ENCODE results near the gene TAT. TPM values are rescaled to one million over a fixed set of nuclear protein-coding genes. Genes with fewer than 3 reads are reported as not detected.

The TAT gene
- total RNA-seq, result not detected in 2 replicates

GRCh38 chr16:71576971-71577370 is at the start of gene TAT:
Gene TAT (minus strand): TSS chr16:71577092. CDS start chr16:71576415, 677 bp downstream.

DNA sequence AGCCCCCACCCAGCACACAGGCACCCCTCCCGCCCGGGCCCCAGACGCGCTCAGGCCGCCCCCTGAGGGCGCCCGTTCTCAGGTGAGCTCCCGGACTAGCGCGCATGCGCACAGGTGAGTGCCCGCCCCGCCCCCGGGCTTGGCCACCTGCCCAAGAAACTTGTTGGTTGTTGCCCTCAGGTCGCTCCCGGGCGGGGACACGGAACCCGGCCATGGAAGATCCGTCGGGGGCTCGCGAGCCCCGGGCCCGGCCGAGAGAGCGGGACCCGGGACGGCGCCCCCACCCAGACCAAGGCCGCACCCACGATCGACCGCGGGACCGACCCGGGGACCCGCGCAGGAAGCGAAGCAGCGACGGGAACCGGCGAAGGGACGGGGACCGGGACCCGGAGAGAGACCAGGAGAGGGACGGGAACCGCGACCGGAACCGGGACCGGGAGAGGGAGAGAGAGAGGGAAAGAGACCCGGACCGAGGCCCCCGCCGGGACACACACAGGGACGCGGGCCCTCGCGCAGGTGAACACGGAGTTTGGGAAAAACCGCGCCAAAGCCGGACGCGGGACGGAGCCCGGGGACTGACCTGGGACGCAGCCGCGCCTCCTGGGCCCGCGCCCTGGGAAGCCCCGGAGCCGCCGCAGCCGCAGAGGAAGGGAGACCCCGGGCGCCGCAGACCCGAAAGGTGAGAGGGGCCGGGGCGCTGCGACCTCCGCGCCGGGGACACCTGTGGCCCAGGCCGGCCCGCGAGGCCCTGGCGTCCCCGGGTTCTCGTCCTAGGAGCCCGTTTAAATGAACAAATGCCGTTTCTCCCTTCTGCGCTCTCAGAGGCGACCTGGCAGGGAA is 49.3 kb upstream of the TAT start, which contains the start of gene MARVELD3:
MARVELD3 (plus strand) TSS at position 167 of the 840 bp plus-strand sequence; CDS start at position 213, 46 bp downstream.

GRCh38 chr16:71526111-71526631 is 50.7 kb downstream of the TAT start, which contains the start of gene CHST4:
Gene CHST4 (plus strand): TSS chr16:71526426. CDS start chr16:71536678, 10,252 bp downstream.

Small RNAs within 50 kb of the gene (small RNA-seq; reads per million reads assigned to genes)
- gene RNU6-1061P, result not detected

Other genes with a start within 250 kb of the TAT start
- not detected in 2 replicates for gene CALB2, start 218.4 kb downstream of the TAT start, total RNA-seq
- not detected in 2 replicates for gene TLE7, start 135.0 kb downstream of the TAT start, total RNA-seq
- gene ZNF23, start 114.8 kb downstream of the TAT start, total RNA-seq, result 6.2 and 7.2 TPM in 2 replicates
- 2.5 and 3.7 TPM in 2 replicates for gene ZNF19, start 87.8 kb downstream of the TAT start, total RNA-seq
- gene CHST4, start 50.7 kb downstream of the TAT start, total RNA-seq, result under 0.01 TPM in 1 of 2 replicates, not detected in the other
- gene MARVELD3, start 49.1 kb upstream of the TAT start, total RNA-seq, result not detected in 2 replicates
- gene PHLPP2, start 147.6 kb upstream of the TAT start, total RNA-seq, result 8.1 and 16.2 TPM in 2 replicates
- 57.0 and 83.7 TPM in 2 replicates for gene AP1G1, start 231.7 kb upstream of the TAT start, total RNA-seq

Measured in subcutaneous preadipocyte (primary cell).